Measurements from ENCODE around the gene NKPD1.

DNA sequence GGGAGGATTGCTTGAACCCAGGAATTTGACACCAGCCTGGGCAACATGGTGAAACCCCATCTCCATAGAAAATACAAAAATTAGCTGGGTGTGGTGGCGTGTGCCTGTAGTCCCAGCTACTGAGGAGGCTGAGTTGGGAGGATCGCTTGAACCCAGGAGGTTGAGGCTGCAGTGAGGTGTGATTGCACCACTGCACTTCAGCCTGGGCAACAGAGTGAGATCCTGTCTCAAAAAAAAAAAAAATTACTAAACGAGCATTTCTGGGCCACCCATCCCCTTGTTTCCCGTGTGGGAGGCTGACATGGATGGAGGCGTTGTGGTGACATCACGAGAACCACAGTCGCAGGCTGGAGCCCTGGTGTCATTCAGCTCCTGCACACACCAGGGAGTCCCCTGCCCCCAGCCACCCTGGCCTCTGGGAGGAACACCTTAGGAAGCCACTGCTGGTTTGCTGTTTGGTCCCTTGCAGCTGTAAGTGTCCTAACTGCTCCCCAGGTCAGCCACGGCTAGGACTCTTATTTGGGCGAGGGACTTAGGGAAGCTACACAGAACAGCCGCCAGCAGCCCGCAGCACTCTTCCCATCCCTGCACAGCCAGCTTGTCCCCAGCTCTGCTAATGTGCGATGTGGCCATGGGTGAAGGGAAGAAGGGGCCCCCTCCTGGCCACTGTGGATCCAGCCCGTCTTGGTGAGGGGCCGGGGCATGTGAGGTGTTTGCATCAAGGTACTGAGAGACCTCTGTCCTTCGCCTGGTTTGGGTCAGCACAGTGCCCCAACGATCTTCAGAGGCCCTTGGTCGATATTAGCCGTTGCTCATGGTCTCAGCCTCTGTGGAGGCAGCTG is 12.7 kb downstream of the NKPD1 start:
- TF ChIP-seq, protein P1, sequence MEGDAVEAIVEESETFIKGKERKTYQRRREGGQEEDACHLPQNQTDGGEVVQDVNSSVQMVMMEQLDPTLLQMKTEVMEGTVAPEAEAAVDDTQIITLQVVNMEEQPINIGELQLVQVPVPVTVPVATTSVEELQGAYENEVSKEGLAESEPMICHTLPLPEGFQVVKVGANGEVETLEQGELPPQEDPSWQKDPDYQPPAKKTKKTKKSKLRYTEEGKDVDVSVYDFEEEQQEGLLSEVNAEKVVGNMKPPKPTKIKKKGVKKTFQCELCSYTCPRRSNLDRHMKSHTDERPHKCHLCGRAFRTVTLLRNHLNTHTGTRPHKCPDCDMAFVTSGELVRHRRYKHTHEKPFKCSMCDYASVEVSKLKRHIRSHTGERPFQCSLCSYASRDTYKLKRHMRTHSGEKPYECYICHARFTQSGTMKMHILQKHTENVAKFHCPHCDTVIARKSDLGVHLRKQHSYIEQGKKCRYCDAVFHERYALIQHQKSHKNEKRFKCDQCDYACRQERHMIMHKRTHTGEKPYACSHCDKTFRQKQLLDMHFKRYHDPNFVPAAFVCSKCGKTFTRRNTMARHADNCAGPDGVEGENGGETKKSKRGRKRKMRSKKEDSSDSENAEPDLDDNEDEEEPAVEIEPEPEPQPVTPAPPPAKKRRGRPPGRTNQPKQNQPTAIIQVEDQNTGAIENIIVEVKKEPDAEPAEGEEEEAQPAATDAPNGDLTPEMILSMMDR (IDR thresholded peaks at IDR 0.05): no peak
- no peak for TF ChIP-seq POLR2A (IDR thresholded peaks at IDR 0.05)
